Astrocyte (in vitro differentiated cells and primary cell): ENCODE results near the gene PHF12. TPM values are rescaled to one million over a fixed set of nuclear protein-coding genes. Genes with fewer than 3 reads are reported as not detected.

ENCODE experiments used
- DNase-seq: peaks from one replicate; pipeline ENCODE4 v3.0.0-alpha.2; 2010; ENCODE audit warnings: low read depth
- FAIRE-seq: peaks from 2 replicates; lab custom pipeline; 2011; peaks lifted over from hg19 to GRCh38; lab: Jason Lieb, UNC
- H2AFZ ChIP-seq: 2 replicates; pipeline ENCODE4 v1.6.0; 2012; ENCODE audit warnings: low read depth, low read length, inconsistent platforms
- H3K27ac ChIP-seq: 2 replicates; pipeline ENCODE4 v1.5.1; 2011; ENCODE audit warnings: low read depth, low read length, inconsistent platforms
- H3K27me3 ChIP-seq: 2 replicates; pipeline ENCODE4 v1.6.0; 2011; ENCODE audit warnings: low read length, inconsistent platforms; ENCODE audit not compliant: insufficient read depth
- H3K36me3 ChIP-seq: 2 replicates; pipeline ENCODE4 v1.5.1; 2011; ENCODE audit warnings: low read length, inconsistent platforms; ENCODE audit not compliant: insufficient read depth
- H3K4me1 ChIP-seq: 2 replicates; pipeline ENCODE4 v1.5.1; 2011; ENCODE audit warnings: low read length, inconsistent platforms; ENCODE audit not compliant: insufficient read depth
- H3K4me2 ChIP-seq: 2 replicates; pipeline ENCODE4 v1.6.0; 2012; ENCODE audit warnings: low read length, inconsistent platforms
- H3K4me3 ChIP-seq: 2 replicates; pipeline ENCODE4 v1.5.1; 2011; ENCODE audit warnings: low read depth, mild to moderate bottlenecking, low read length, inconsistent platforms; ENCODE audit not compliant: insufficient read depth
- H3K79me2 ChIP-seq: 2 replicates; pipeline ENCODE4 v1.6.0; 2012; ENCODE audit warnings: mild to moderate bottlenecking, low read length, inconsistent platforms; ENCODE audit not compliant: insufficient read depth
- H3K9ac ChIP-seq: 2 replicates; pipeline ENCODE4 v1.6.0; 2012; ENCODE audit warnings: mild to moderate bottlenecking, low read length, inconsistent platforms
- H3K9me3 ChIP-seq: 2 replicates; pipeline ENCODE4 v1.5.1; 2012; ENCODE audit warnings: low read depth, mild to moderate bottlenecking, low read length, inconsistent platforms; ENCODE audit not compliant: insufficient read depth
- H4K20me1 ChIP-seq: 2 replicates; pipeline ENCODE4 v1.6.0; 2012; ENCODE audit warnings: low read length, inconsistent platforms; ENCODE audit not compliant: insufficient read depth
- H3K27ac Mint-ChIP-seq: one replicate; pipeline ENCODE4 v1.8.0; 2021; ENCODE audit warnings: mild to moderate bottlenecking, mixed read lengths; ENCODE audit not compliant: unreplicated experiment
- H3K27me3 Mint-ChIP-seq: one replicate; pipeline ENCODE4 v1.8.0; 2021; ENCODE audit warnings: low read depth, mixed read lengths; ENCODE audit not compliant: unreplicated experiment
- H3K36me3 Mint-ChIP-seq: one replicate; pipeline ENCODE4 v1.8.0; 2021; ENCODE audit warnings: low read depth, mixed read lengths; ENCODE audit not compliant: unreplicated experiment
- H3K4me1 Mint-ChIP-seq: one replicate; pipeline ENCODE4 v1.8.0; 2021; ENCODE audit warnings: low read depth, mixed read lengths; ENCODE audit not compliant: unreplicated experiment
- H3K4me3 Mint-ChIP-seq: one replicate; pipeline ENCODE4 v1.8.0; 2021; ENCODE audit warnings: mild to moderate bottlenecking, moderate library complexity, mixed read lengths; ENCODE audit not compliant: unreplicated experiment
- H3K9me3 Mint-ChIP-seq: one replicate; pipeline ENCODE4 v1.8.0; 2021; ENCODE audit warnings: mild to moderate bottlenecking, mixed read lengths; ENCODE audit not compliant: unreplicated experiment
- EZH2 ChIP-seq: IDR thresholded peaks from 2 replicates; pipeline ENCODE4 v1.6.1; 2012; ENCODE audit warnings: mild to moderate bottlenecking, low read length, inconsistent platforms; ENCODE audit not compliant: insufficient read depth
- total RNA-seq: library from RNA; stranded (reverse); gene quantifications from 2 replicates; pipeline ENCODE4 v1.2.1, GENCODE V29; 2021
- TF ChIP-seq, protein P1 (sequence below): IDR thresholded peaks from 2 replicates; pipeline ENCODE4 v1.5.1; 2011; ENCODE audit warnings: low read depth, mild to moderate bottlenecking, inconsistent platforms, low read length, moderate library complexity; ENCODE audit not compliant: insufficient read depth

PHF12 gene
- total RNA-seq, 1 donor from 2014 or later: 41.6 TPM

GRCh38 chr17:28911411-28912045, 39.8 kb downstream of the PHF12 start:
- H2AFZ ChIP-seq: no peak overlapping the region
- DNase-seq (peak; percentile 27), FAIRE-seq (no peak)
- peaks cover 74% of the 10 kb centered on the region for H3K36me3 ChIP-seq
- H3K79me2 ChIP-seq: peaks cover 2% of the 10 kb centered on the region
- no peaks in the 10 kb centered on the region for H3K27me3 ChIP-seq
- no peak overlapping the region for H3K27ac ChIP-seq
- no peak overlapping the region for H3K9ac ChIP-seq
- no peaks in the 10 kb centered on the region for H3K9me3 ChIP-seq
- H3K36me3 Mint-ChIP-seq: peaks cover 46% of the 10 kb centered on the region
- no peak overlapping the region for H3K27ac Mint-ChIP-seq
- no peak overlapping the region for H3K4me3 ChIP-seq
- no peaks in the 10 kb centered on the region for H3K9me3 Mint-ChIP-seq
- H3K4me2 ChIP-seq: no peak overlapping the region
- no peak overlapping the region for H3K4me3 Mint-ChIP-seq
- H3K4me1 Mint-ChIP-seq: peaks cover 8% of the 10 kb centered on the region
- TF ChIP-seq EZH2: no peak
- TF ChIP-seq, protein P1, sequence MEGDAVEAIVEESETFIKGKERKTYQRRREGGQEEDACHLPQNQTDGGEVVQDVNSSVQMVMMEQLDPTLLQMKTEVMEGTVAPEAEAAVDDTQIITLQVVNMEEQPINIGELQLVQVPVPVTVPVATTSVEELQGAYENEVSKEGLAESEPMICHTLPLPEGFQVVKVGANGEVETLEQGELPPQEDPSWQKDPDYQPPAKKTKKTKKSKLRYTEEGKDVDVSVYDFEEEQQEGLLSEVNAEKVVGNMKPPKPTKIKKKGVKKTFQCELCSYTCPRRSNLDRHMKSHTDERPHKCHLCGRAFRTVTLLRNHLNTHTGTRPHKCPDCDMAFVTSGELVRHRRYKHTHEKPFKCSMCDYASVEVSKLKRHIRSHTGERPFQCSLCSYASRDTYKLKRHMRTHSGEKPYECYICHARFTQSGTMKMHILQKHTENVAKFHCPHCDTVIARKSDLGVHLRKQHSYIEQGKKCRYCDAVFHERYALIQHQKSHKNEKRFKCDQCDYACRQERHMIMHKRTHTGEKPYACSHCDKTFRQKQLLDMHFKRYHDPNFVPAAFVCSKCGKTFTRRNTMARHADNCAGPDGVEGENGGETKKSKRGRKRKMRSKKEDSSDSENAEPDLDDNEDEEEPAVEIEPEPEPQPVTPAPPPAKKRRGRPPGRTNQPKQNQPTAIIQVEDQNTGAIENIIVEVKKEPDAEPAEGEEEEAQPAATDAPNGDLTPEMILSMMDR: no peak
- H4K20me1 ChIP-seq: peaks cover 91% of the 10 kb centered on the region
- no peaks in the 10 kb centered on the region for H3K27me3 Mint-ChIP-seq
- peaks cover 9% of the 10 kb centered on the region for H3K4me1 ChIP-seq

DNA sequence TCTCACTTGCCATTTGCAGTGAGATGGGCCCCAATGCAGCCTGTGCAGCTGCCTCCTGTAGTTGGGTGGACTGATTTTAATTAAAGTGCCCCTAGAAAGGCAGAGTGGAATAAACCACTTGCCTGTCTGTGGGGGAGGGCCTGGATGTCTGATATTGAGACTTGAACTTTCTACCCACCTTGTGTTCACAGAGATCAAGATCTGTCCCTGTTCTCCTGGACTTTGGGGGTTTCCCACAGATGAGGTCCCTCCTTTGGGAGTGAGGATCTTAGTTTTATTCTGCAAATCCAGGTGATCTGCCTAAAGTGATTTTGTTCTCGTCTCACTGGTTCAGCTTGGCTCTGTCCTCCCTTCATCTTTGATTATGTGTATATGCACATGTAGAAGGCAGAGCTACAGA, 40.8 kb downstream of the PHF12 start:
- no peaks in the 10 kb centered on the region for H3K27me3 ChIP-seq
- H3K27ac ChIP-seq: no peak overlapping the region
- no peak overlapping the region for H3K4me3 Mint-ChIP-seq
- H3K27ac Mint-ChIP-seq: peak overlapping the region; percentile 12
- H3K4me3 ChIP-seq: no peak overlapping the region
- peaks cover 43% of the 10 kb centered on the region for H3K36me3 Mint-ChIP-seq
- H3K79me2 ChIP-seq: peaks cover 2% of the 10 kb centered on the region
- no peak for FAIRE-seq
- H3K4me1 Mint-ChIP-seq: peaks cover 8% of the 10 kb centered on the region
- H3K4me2 ChIP-seq: no peak overlapping the region
- H3K27me3 Mint-ChIP-seq: no peaks in the 10 kb centered on the region
- TF ChIP-seq, protein P1: no peak
- no peak for TF ChIP-seq EZH2
- H3K9ac ChIP-seq: no peak overlapping the region
- no peak overlapping the region for H2AFZ ChIP-seq
- no peaks in the 10 kb centered on the region for H3K9me3 ChIP-seq
- no peak for DNase-seq
- peaks cover 9% of the 10 kb centered on the region for H3K4me1 ChIP-seq
- H3K36me3 ChIP-seq: peaks cover 77% of the 10 kb centered on the region
- H3K9me3 Mint-ChIP-seq: no peaks in the 10 kb centered on the region
- H4K20me1 ChIP-seq: peaks cover 89% of the 10 kb centered on the region

DNA sequence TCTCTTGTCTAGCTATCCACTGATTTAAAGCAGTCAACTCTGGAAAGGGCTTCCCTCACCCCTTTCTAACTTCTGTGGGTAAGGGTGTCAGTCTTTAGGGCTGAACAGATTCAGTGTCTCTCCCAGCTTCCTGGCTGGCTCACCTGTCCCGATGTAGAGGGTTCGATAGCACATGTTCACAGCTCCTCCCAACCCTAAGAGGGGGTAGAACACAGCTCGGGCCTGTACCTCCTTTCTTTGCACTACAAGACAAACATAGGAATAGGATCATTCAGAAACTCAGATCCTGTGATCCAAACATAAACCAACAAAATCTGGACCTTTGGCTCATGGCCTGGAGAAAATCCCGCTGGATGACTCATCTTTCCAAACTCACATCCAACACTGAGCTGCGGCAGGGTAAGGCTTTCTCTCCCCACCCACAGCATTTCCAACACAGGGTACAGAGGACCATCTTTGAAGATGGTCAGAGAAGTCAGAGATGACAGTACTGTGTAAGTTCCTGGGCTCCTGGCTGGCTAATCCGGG, 42.6 kb downstream of the PHF12 start:
- Histone ChIP-seq H3K79me2 (no peaks in the 10 kb centered on the region), H3K9me3 (no peaks in the 10 kb centered on the region), H3K4me1 (peaks cover 9% of the 10 kb centered on the region), H3K27ac (no peak overlapping the region), H4K20me1 (peaks cover 86% of the 10 kb centered on the region), H3K36me3 (peaks cover 66% of the 10 kb centered on the region), H3K4me2 (peak overlapping the region; percentile 13), H3K9ac (peak overlapping the region; percentile 1), H3K4me3 (no peak overlapping the region), H2AFZ (no peak overlapping the region), H3K27me3 (no peaks in the 10 kb centered on the region)
- peak; percentile 61 for DNase-seq
- Mint-ChIP-seq H3K4me3 (peak overlapping the region; percentile 50), H3K27me3 (no peaks in the 10 kb centered on the region), H3K9me3 (no peaks in the 10 kb centered on the region), H3K4me1 (peaks cover 8% of the 10 kb centered on the region), H3K36me3 (peaks cover 37% of the 10 kb centered on the region), H3K27ac (peak overlapping the region; percentile 77)
- TF ChIP-seq, protein P1: no peak
- no peak for TF ChIP-seq EZH2
- FAIRE-seq: peak; percentile 29
